IMR-90 (cell line): ENCODE results near the gene PPP1R1C. TPM values are rescaled to one million over a fixed set of nuclear protein-coding genes. Genes with fewer than 3 reads are reported as not detected.

Source experiments
- ATAC-seq: fragments of 200-7000 bp; cut with Tn5 transposase; 2 replicates; pipeline ENCODE4 v1.9.1; 2020; ENCODE audit warnings: low read depth, mild to moderate bottlenecking, moderate library complexity
- BruUV-seq: library from RNA; stranded (reverse); fragments of 400-500 nt; replicated peaks from 2 replicates; lab custom pipeline; 2021; lab: Mats Ljungman, UMichigan
- CTCF ChIA-PET: fragments of 300-600 bp; formaldehyde crosslinking; extraction: SDS; loops from one replicate; lab custom pipeline; 2021; ENCODE audit warnings: antibody characterized with exemption; lab: Yijun Ruan, JAX
- POLR2A ChIA-PET: fragments of 300-600 bp; sonication (Branson Sonifier 250); formaldehyde crosslinking; loops from one replicate; lab custom pipeline; 2022; ENCODE audit warnings: antibody characterized with exemption; ENCODE audit not compliant: unreplicated experiment; lab: Charles Lee
- DNase-seq: peaks from one replicate; pipeline ENCODE4 v3.0.0; 2013
- H2AFZ ChIP-seq: replicated peaks from 2 replicates; pipeline ENCODE3; 2013; ENCODE audit warnings: low read length, mild to moderate bottlenecking; ENCODE audit not compliant: poor library complexity
- H2AK5ac ChIP-seq: 2 replicates; pipeline ENCODE4 v1.6.1; 2013; ENCODE audit warnings: low read depth, low read length, inconsistent platforms
- H2AK9ac ChIP-seq: replicated peaks from 2 replicates; pipeline ENCODE3; 2013; ENCODE audit warnings: mild to moderate bottlenecking, low read depth, low read length, moderate library complexity; ENCODE audit not compliant: poor library complexity
- H2BK120ac ChIP-seq: 2 replicates; pipeline ENCODE4 v1.6.1; 2013; ENCODE audit warnings: low read depth, low read length, inconsistent platforms
- H2BK15ac ChIP-seq: 3 replicates; pipeline ENCODE4 v1.6.1; 2013; ENCODE audit warnings: low read depth, low read length, inconsistent platforms
- H2BK20ac ChIP-seq: 2 replicates; pipeline ENCODE4 v1.6.1; 2013; ENCODE audit warnings: low read depth, mild to moderate bottlenecking, inconsistent platforms, low read length, moderate library complexity
- H2BK5ac ChIP-seq: 2 replicates; pipeline ENCODE4 v1.6.1; 2013; ENCODE audit warnings: mild to moderate bottlenecking, low read depth, low read length, inconsistent platforms; ENCODE audit not compliant: poor library complexity, severe bottlenecking
- H3K14ac ChIP-seq: replicated peaks from 2 replicates; pipeline ENCODE4 v1.6.1; 2013; ENCODE audit warnings: low read depth, low read length, inconsistent platforms
- H3K18ac ChIP-seq: 2 replicates; pipeline ENCODE4 v1.6.1; 2013; ENCODE audit warnings: low read depth, low read length, control low read depth
- H3K23ac ChIP-seq: 2 replicates; pipeline ENCODE4 v1.6.1; 2013; ENCODE audit warnings: low read depth, low read length, inconsistent platforms
- H3K27ac ChIP-seq: 2 replicates; pipeline ENCODE4 v1.5.1; 2013; ENCODE audit warnings: mild to moderate bottlenecking, control low read depth, low read length; ENCODE audit not compliant: insufficient read depth
- H3K27me3 ChIP-seq: 2 replicates; pipeline ENCODE4 v1.6.1; 2013; ENCODE audit warnings: low read length; ENCODE audit not compliant: control insufficient read depth, insufficient read depth
- H3K36me3 ChIP-seq: 2 replicates; pipeline ENCODE4 v1.6.1; 2013; ENCODE audit warnings: low read length, mixed read lengths; ENCODE audit not compliant: control insufficient read depth, insufficient read depth
- H3K4ac ChIP-seq: 2 replicates; pipeline ENCODE4 v1.6.1; 2013; ENCODE audit warnings: low read depth, low read length, inconsistent platforms
- H3K4me1 ChIP-seq: 2 replicates; pipeline ENCODE4 v1.6.1; 2013; ENCODE audit warnings: low read length, mixed read lengths; ENCODE audit not compliant: control insufficient read depth, insufficient read depth
- H3K4me2 ChIP-seq: 2 replicates; pipeline ENCODE4 v1.6.1; 2013; ENCODE audit warnings: low read depth, mild to moderate bottlenecking, control low read depth, low read length, moderate library complexity
- H3K4me3 ChIP-seq: 2 replicates; pipeline ENCODE4 v1.5.1; 2013; ENCODE audit warnings: low read depth, mild to moderate bottlenecking, control low read depth, low read length, moderate library complexity; ENCODE audit not compliant: insufficient read depth
- H3K56ac ChIP-seq: 2 replicates; pipeline ENCODE4 v1.6.1; 2013; ENCODE audit warnings: low read length, inconsistent platforms; ENCODE audit not compliant: insufficient read depth; ENCODE audit errors: extremely low read depth
- H3K79me1 ChIP-seq, 2 experiments: 2 replicates each; pipeline ENCODE4 v1.6.1; 2013; ENCODE audit warnings: low read length in 2 of 2, inconsistent platforms in 1 of 2, low read depth in 1 of 2
- H3K9ac ChIP-seq: 2 replicates; pipeline ENCODE4 v1.6.1; 2013; ENCODE audit warnings: low read depth, low read length, control low read depth
- H3K9me1 ChIP-seq: 2 replicates; pipeline ENCODE4 v1.6.1; 2013; ENCODE audit warnings: low read length, inconsistent platforms; ENCODE audit not compliant: insufficient read depth
- H3K9me3 ChIP-seq: 2 replicates; pipeline ENCODE4 v1.6.1; 2013; ENCODE audit warnings: low read length; ENCODE audit not compliant: control insufficient read depth, insufficient read depth
- H4K20me1 ChIP-seq: 2 replicates; pipeline ENCODE4 v1.6.1; 2013; ENCODE audit warnings: low read length, inconsistent platforms; ENCODE audit not compliant: insufficient read depth
- H4K5ac ChIP-seq: 2 replicates; pipeline ENCODE4 v1.6.1; 2013; ENCODE audit warnings: mild to moderate bottlenecking, low read depth, low read length, control low read depth
- H4K8ac ChIP-seq, 2 experiments: 2 replicates each; pipeline ENCODE4 v1.6.1; 2013; ENCODE audit warnings: low read depth in 2 of 2, low read length in 2 of 2, control low read depth in 1 of 2, inconsistent platforms in 1 of 2
- H4K91ac ChIP-seq: 2 replicates; pipeline ENCODE4 v1.6.1; 2013; ENCODE audit warnings: low read depth, low read length, inconsistent platforms; ENCODE audit not compliant: insufficient read depth
- CEBPB ChIP-seq: IDR thresholded peaks from 2 replicates; pipeline ENCODE4 v1.6.1; 2012; ENCODE audit warnings: low read depth, low read length, improper control_type of control experiment
- CTCF ChIP-seq: conservative IDR thresholded peaks from 2 replicates; pipeline ENCODE4 v1.5.1; 2012; ENCODE audit warnings: mild to moderate bottlenecking, low read depth, low read length, improper control_type of control experiment
- FOS ChIP-seq: fragments of 150-350 bp; IDR thresholded peaks from 2 replicates; pipeline ENCODE4 v1.6.1; 2016; ENCODE audit warnings: low read depth, low read length
- MAZ ChIP-seq: IDR thresholded peaks from 2 replicates; pipeline ENCODE4 v1.6.1; 2012; ENCODE audit warnings: low read depth, mild to moderate bottlenecking, low read length, improper control_type of control experiment, moderate library complexity, borderline replicate concordance
- NFE2L2 ChIP-seq: fragments of 150-350 bp; IDR thresholded peaks from 2 replicates; pipeline ENCODE4 v1.6.1; 2016; ENCODE audit warnings: low read depth, mild to moderate bottlenecking, low read length
- POLR2A ChIP-seq: IDR thresholded peaks from 2 replicates; pipeline ENCODE4 v1.6.1; 2012; ENCODE audit warnings: mild to moderate bottlenecking, low read depth, low read length
- WGBS, 2 experiments: methylation state at CpG; one replicate each; pipeline versions ENCODE4 v1.1.5 to v1.1.7; 2013; ENCODE audit warnings: missing lambda C conversion rate in 2 of 2; ENCODE audit not compliant: insufficient read length in 1 of 2; ENCODE audit errors: extremely low coverage in 2 of 2; 5-methylcytosine and 5-hydroxymethylcytosine counted together
- dilution Hi-C: fragments of 300-500 bp; cut with HindIII; formaldehyde crosslinking; loops from one replicate; pipeline ENCODE4 v1.14.3; 2018; ENCODE audit warnings: low sequenced_read_pairs; ENCODE audit not compliant: unreplicated experiment
- in situ Hi-C: fragments of 300-500 bp; cut with MboI; formaldehyde crosslinking; loops from 3 replicates; pipeline ENCODE4 v1.14.3; 2019; ENCODE audit warnings: low sequenced_read_pairs, inconsistent platforms, mixed read lengths
- intact Hi-C: fragments of 100-400 bp; cut with micrococcal nuclease; formaldehyde crosslinking; loops from 2 replicates; pipeline ENCODE4 v1.10.0; 2022
- polyA plus RNA-seq, 3 experiments: library from polyadenylated mRNA; depleted of rRNA; stranded (reverse); fragments of >200 nt; gene quantifications; 2 replicates each; pipeline ENCODE4 v1.2.3, GENCODE V29; 2012; ENCODE audit warnings: low replicate concordance in 1 of 3
- total RNA-seq: library from RNA; depleted of rRNA; stranded (reverse); fragments of >200 nt; gene quantifications from 2 replicates; pipeline ENCODE4 v1.2.3, GENCODE V29; 2012

PPP1R1C gene
- total and polyA plus RNA-seq, 2 of the 4 experiments (the other 2 are of a cell fraction) = 0.10 to 0.36 TPM

DNA sequence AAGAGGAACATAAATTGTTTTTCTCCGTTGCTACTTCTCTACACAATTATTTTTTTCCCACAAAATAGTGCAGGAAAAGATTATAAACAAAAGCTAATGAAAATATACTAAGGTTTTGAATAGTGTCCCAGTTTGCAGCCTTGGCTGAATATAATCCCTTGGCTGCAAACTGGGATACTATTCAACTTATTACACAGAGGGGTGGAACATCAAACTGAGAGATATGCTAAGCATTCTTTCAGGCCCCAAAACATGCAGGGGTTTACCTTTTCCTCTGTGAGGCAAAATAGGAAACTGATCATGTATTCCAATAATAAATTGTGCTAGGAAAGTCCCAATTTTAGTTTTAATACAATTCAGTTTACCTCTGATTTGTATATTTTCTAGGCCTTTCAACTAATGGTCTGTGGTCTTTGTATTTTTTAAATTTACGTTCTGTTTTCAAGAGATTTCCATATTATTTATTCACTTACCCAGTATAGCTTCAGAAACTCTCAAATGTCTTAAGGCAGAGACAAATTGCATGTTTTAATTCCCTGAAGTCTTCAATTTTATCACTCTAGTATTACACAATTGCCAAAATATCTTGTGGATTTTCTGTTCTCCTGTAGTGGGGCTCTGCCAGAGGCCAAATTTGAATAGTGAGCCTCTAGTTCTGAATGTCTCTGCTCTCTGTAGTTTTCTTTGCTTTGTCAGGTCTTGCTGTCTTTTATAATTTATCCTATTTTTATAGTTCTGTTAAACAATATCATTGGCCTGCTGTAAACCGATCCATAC is 63.9 kb downstream of the PPP1R1C start:
- DNase-seq (peak; percentile 28), ATAC-seq (0 out of 2 replicates have a peak, but pooled peaks have one; percentile 24)
- Histone ChIP-seq H3K4ac (no peak overlapping the region), H2BK120ac (no peak overlapping the region), H3K27ac (no peak overlapping the region), H2AK9ac (no peak overlapping the region), H3K4me3 (no peak overlapping the region), H3K36me3 (no peaks in the 10 kb centered on the region), H4K91ac (no peak overlapping the region), H3K27me3 (no peaks in the 10 kb centered on the region), H3K4me2 (no peak overlapping the region), H3K18ac (no peak overlapping the region), H3K14ac (no peak overlapping the region), H2AK5ac (no peak overlapping the region), H3K4me1 (no peaks in the 10 kb centered on the region), H2BK20ac (no peak overlapping the region), H2BK5ac (no peak overlapping the region), H3K9ac (no peak overlapping the region), H3K9me1 (no peaks in the 10 kb centered on the region), H4K8ac (no peak overlapping the region), H4K5ac (no peak overlapping the region), H3K9me3 (no peaks in the 10 kb centered on the region), H2AFZ (no peak overlapping the region), H3K23ac (no peak overlapping the region), H2BK15ac (no peak overlapping the region), H4K20me1 (no peaks in the 10 kb centered on the region), H3K79me1 (no peaks in the 10 kb centered on the region), H3K56ac (no peak overlapping the region)
- no CpG with 5 or more reads among the region's 3 CpGs for WGBS, 2 experiments
- ChIA-PET POLR2A (no interaction called here), CTCF (interaction anchor here (0.6 to 0.7 kb wide), 2 partner anchors 8 to 1566 kb away, joined by 4 read pairs; no protein-coding TSS in a partner anchor)
- TF ChIP-seq FOS = no peak
- TF ChIP-seq NFE2L2 = no peak
- TF ChIP-seq CTCF = no peak
- TF ChIP-seq MAZ = no peak
- TF ChIP-seq CEBPB = no peak
- TF ChIP-seq POLR2A = no peak
- dilution Hi-C loops (no loop called here), in situ Hi-C loops (no loop called here), intact Hi-C loops (no loop called here)
- no TSS peak for BruUV-seq
